ENCODE measurements around the gene PPP1R14C.

- TF ChIP-seq EZH2 (IDR thresholded peaks at IDR 0.05; ENCODE audit: insufficient read depth, poor library complexity, severe bottlenecking) (no peak), EZH2phosphoT487 (IDR thresholded peaks at IDR 0.05; ENCODE audit: insufficient read depth, low read depth) (no peak)
Observed at GRCh38 chr6:150149146-150149545, 6.3 kb downstream of the PPP1R14C start.

All from GM23248 (cell line).